Muscle of back (tissue), 11 donors: ENCODE results near the gene RBMS3. TPM values are rescaled to one million over a fixed set of nuclear protein-coding genes. Genes with fewer than 3 reads are reported as not detected.

Experiments
- DNase-seq, 3 donors: peaks; one replicate each; pipeline versions ENCODE4 v3.0.0 to v3.0.0-alpha.2; 2013
- polyA plus RNA-seq, 10 donors: library from polyadenylated mRNA; unstranded; fragments of 120-200 nt; gene quantifications; one replicate each; pipeline ENCODE4 v1.2.1, GENCODE V29; 2013; ENCODE audit not compliant: insufficient read length in 10 of 10

Gene RBMS3
- polyA plus RNA-seq, 10 donors = 22.4 to 37.1 (median 28.1) TPM

DNA sequence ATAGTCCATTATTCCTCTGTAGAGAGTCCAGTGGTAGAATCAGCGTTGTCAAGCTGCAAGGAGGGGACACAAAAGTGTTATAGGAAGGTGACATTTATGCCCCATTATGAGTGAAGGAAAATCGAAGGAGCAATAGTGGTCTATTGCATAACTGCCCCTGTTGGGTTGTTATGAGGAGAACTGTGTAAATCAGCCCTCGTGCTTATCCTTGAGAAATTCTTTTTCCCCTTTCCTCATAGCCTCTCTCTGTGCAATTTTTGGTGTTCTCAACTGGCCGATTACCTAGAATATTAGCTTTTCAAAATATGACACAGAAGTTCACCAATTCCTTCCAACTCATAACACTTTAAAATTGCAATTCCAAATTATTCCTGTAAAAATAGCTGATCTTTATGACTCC, 286.6 kb downstream of the RBMS3 start:
- DNase-seq = no peak

DNA sequence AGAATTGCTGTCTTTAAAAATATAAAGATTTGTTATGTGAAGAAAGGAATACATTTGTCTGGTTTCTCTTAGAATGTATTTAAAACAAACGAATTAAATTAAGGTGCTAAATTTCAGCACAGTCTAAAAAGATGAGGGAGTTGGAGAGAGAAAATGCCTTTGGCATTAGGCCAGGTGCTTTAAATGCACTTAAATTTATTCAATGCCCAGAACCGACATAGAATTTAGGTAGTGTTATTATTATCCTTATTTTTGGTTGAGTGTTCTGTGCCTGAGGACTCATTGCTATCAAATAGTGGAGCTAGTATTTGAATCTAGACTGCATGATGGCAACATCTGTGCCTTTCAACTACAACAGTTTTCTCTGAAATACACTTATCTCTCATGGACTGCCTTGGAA, 287.5 kb downstream of the RBMS3 start:
- DNase-seq = peak in 1 of 3 donors; percentile 47

DNA sequence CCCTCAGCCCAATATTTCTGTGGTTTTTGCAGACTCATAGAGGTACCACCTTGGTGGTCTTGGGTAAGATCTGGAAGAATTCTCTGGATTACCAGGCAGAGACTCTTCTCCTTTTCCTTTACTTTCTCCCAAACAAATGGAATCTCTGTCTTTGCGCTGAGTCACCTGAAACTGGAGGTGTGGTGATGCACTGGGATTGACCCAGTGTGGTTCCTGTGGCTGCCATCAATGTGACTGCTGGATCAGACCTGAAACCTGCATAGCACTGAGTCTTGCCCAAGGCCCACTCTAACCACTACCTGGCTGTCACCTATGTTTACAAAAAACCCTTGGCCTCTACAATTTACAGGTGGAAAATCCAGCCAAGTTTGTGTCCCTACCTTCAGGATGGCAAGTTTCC, 295.3 kb downstream of the RBMS3 start:
- DNase-seq = no peak

DNA sequence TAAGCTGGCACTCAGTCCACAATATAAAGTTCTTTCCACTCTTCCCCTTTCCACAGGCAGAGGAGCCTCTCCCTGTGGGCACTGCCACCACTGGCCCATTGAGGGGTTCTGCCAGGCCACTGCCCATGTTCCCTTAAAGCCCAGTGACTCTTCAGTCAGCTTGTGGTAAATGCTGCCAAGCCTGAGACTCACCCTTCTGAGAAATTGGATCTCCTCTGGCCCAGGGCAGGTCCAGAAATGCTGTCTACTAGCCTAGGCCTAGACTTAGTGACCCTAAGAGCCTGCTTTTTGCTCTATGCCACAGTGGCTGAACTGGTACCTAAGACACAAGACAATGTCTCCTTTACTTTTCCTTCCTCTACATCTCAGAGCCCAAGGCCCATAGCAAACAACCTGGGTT, 295.8 kb downstream of the RBMS3 start:
- DNase-seq = no peak

DNA sequence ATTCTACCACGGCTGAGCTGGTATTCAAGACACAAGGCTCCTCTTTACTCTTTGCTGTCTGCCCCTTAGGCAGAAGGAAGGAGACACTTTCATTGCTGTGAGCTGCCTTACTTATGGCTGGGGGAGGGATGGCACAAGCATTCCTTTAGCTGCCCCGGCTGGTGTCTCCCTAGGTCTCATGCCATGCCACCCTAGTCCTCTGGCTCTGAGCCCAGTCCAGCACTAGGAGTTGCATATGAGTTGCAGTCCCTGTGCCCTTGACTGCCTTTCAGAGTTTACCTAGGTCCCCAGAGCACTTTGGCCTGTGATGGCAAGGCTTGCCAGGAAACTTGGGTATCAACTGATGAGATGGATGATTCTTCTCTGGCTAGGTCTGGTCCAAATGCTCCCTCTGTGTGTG, 296.4 kb downstream of the RBMS3 start:
- DNase-seq = no peak

DNA sequence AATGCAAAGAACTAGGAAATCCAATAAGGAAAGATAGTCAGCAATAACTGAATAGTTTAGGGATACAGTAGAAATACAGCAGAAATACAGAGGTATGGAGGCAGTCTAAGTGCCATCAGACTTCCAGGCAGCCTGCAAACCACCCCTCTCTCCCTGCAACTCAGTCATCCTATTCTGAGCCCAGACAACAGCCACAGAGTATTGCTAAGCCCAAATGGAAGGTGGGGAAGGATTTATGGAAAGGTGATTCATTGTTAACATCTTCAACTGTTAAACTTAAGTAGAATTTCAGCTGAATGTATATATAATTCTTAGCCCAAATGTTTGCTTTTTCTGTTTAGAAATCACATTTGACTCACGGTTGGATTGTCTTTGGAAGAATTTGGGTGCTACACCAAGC, 300.4 kb downstream of the RBMS3 start:
- no peak for DNase-seq

DNA sequence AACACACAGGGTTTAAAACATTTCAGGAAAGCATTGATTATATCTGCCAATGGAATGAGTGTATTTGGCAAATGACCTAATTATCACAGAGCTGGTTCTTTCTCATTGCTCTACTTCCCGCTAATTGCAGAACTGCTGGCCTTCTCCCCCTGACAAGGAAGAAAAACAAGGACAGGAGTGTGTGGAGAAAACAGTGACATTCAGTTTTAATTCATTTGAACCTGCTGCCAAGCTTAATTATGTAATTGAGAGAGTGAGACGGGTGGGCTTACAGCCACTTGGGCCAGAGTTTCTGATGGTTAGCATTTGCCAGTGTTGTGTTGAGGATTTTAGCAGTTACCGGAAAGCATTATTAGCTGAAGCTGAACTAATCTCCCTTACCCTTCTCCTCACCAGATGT, 301.4 kb downstream of the RBMS3 start:
- DNase-seq = no peak

DNA sequence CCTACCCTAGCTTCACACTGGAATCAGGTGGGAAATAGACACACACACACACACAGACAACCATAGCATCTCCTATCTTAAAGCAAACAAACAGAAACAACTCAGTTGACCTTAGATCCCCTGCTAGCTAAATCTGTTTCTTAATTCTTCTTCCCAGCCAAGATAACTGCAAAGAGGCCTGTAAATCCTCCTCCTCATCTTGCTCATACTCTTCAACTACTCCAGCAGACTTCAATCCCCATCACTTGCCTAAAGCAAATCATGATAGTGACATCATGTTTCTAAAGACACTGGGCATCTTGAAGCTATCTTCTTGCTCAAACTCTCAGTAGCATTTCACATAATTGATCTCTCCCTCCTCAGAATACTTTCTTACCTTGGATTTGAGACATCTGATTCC, 303.0 kb downstream of the RBMS3 start:
- DNase-seq = no peak

DNA sequence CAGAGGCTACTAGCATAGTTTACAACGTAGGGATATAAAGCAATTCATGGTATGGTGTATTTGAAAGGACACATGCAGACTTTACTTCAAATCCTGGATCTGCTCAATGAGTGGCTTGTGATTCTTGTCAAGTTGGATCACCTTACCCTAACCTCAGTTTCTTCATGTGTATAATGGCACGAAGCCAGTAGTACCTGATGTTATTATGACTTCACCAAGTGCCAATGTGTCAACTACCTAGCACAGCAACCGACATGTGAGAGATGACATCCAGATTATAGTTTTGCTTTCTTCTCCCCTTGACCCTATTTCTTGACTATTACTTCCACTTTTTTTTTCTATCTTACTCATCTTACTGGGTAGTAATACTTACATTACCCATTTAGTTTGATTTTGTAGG, 304.5 kb downstream of the RBMS3 start:
- no peak for DNase-seq

DNA sequence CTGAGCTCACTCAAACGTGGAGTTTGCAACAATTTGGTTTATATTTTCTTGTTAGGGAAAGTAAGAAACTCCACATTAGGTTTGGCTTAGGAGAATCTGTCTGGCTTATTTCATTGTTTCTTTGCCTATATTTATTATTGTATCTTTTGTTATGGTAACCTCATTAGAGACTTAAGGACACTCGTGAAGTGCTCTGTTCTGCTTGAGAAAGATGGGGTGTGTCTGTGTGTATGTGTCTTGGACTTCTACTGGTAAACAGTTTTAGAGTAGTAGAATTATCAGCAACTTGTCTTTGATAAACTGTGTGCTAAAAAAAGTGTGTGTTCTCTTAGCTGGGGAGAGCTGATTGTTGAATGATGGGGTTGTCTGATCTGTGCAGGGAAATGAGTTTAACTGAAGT, 306.5 kb downstream of the RBMS3 start:
- DNase-seq = no peak

DNA sequence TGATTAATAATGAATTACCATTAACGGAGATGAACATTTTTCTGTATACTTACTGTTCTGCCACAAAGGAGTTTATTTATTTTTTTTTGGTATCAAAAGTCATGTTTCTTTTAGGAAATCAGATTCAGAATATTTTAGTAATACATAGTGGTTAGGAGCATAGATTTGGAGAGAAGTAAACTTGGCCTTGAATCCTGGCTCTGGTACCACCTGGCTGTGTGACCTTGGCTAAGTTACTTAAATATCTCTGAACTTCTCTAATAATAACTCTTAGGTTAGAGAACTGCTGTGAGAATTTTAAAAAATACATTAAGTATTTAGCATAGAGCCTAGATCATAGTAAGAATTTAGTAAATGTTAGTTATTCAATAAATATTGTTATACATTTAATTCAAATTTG, 309.1 kb downstream of the RBMS3 start:
- DNase-seq = peak in 1 of 3 donors; percentile 56

DNA sequence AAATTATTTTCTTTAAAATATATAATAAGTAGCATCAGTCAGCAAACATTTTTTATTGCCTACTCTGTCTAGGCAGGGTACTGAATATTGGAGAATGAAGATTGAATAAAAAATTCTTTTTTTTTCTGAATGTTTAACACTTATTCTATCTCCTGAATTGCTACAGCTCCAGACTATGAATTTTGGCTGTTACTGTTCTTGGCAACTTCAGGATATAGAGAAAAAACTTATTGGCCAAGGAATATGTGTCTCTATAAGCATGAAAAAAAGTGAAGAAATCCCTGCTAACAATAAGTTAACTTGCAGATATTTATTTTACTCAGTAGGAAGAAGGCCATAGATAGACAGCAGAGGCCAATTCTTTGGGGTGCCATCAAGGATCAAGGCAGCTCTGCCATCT, 309.6 kb downstream of the RBMS3 start:
- DNase-seq = peak in 2 of 3 donors; percentile 38 to 54

DNA sequence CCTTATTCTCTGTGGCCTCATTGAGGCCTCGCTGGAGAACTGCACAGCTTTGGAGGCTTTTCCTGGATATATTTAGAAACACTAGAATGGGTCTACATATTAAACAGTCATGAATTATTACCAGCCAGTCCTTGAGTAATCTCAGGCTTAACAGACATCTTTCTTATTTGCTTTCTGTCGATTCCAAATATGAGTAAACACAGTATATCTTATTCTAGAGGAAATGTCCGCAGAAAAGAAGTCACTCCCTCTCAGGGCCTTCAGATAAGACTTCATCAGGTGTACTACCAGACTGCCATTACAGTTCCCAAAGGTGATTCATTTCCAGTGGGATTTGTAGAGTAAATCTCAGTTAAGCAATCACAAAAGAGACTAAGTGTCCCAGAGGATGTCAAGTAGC, 310.7 kb downstream of the RBMS3 start:
- DNase-seq = no peak

DNA sequence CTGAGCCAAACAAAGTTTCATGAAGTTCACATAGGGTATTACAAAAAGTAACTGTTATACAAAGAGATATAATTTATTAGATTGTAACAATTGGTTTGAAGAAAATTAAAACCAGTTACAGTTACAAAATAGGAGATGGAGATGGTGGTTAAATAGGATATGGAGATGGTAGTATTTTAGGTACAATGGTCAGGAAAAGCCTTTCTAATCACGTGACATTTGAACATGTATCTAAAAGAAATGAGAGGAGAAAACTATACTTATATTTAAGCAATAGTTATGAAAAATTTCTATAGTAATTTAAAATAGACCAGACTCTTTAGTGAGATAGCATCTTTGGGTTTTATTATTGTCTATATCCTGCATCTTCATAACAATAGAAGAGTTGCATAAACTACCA, 312.9 kb downstream of the RBMS3 start:
- DNase-seq = no peak

DNA sequence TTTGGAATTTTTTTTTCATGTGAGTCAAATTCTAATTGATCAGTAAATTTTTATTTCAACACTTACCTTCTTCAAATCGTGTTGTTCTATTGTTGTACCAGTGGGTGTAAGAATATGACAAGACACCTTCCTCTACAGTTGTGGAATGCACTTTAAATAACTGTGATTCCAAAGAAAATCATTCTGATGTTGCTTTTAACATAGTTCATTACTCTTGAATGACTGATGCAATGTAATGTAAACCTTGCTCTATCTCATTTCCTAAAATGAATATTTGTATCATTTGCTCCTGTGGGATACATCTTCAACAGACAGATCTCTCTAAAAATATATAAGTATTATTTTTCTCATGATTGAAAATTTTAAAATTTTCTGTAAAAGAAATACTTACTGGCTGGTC, 313.4 kb downstream of the RBMS3 start:
- DNase-seq = no peak

DNA sequence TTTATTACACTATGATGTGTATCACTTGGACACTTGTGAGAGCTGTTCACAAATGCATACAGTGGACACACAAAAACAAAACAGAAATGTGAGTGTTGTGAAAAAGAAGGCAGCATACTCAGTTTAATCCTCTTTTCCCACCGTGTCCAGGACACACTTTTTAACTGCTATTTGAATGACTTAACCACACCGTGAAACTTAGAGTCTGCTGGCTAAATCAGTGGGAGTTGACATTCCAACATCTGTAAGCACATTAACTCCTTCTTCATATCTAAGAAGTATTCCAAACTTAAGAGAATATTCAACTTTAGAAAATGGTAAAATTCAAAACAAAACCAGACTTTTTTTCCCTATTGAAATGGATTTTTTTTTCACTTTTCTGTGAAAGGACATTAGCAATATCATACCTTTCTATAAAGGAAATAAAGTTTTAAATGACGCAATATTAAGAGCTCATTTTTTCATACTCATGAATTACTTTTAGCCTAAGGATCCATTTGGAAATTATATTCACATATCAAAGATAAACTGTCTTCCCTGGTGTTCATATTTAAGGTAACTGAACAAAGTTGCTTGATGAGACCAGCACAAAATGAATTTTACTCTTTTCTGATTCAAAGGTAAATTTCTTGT, 316.6 kb downstream of the RBMS3 start:
- DNase-seq = no peak

DNA sequence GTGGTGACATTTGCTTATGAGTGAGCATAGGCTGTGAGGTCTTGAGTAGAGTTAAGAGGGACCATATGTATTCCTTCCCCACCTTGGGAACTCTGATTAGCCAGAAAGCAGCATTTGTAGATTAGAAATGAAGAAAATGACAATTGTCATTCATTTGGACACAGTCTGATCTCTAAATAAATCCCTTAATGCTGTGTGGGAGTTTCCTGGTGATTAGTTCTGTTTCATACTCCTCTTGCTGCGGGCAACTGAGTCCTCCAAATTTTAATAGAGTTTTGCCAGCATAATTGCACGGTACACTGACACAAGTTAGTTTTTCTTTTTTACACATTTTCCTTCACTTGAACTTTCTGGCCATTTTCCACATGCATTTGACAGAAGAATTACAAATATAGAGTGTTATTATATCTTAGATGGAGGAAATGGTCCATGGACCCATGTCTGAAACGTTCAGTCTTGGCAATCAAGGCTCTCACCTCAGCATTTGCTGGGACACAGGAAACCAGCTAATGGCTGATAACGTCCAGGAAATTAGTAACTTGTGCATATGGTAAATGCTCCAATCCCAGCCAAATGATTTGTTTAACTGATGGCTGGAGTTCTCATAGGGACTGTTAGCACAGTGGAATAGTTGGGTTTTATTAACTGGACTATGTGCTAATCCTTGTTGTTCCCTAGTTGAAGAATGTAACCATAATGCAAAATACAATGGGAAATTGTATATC, 321.2 kb downstream of the RBMS3 start:
- DNase-seq = no peak

DNA sequence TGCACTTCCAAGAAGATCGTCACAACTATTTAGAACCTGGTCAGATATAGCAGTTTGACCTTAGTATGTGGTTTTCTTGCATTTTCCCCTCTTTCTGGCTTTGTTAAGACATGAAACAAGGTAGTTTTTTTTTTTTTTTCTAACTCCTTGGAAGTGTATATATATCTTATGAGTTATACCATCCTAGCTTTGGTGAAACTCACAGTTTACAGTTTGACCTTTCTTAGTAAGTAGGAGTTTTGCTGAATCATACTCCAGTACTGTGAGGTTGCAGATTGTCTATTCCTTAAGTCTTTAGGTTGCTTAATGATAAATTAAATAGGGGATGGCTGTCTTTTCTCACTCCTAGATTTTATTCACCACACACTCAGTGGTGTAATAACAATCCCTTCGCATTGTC, 325.0 kb downstream of the RBMS3 start:
- DNase-seq = no peak

DNA sequence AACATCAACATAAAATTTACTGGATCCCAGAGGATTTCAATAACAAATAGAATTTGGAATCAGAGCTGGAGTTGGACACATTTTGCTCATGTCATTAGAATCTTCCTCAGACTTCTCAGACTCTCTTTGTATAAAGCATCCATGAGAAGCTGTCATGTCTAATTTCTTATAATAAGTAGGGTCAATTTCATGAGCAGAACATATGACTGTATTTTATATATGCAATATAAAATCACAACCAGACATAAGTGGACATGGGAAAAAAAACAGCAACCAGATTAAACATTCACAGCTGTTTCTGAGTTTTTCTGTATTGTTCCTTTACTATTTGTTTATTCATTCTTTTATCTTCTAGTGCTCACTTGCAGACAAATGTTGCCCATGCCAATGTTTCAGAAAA, 325.5 kb downstream of the RBMS3 start:
- no peak for DNase-seq

DNA sequence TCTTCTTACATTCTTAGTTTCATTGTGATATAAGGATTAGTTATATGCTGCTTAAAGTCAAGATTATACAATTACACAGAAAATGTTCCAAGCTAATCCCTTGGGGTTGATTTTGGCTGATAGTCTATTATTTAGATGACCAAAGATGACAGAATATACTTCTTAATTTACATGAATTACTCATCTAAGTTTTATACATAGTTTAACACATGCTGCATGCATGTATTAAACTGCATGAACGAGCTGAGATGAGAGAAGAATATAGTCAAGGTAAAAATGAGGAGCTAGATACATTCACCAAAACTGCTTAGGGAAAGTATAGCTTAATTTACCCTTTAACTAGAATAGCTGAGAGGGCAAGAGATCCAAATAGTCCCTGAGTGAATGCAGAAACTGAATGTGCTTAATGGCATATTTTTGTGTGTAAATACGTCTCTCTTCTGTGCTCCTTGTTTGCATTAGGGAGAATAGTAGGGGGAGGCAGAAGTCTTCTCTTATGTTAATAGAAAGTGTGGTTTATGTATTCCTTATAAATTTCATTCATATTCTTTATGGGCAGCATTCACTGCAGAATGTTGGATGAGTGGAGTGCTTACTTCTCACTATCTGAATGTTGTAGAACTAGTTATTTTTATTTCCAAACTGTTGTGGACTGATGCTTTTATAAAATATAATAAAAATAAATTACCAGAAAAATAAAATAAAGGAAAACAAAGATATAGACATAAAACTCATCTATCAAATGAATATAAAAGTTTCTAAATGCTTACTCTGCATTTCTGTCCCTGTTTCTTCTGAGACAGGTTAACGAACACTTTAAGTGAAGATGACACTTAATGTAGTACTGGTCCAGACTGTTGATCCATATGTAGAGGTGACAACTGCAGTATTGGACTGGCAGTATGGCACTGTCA, 327.8 kb downstream of the RBMS3 start:
- DNase-seq = no peak

DNA sequence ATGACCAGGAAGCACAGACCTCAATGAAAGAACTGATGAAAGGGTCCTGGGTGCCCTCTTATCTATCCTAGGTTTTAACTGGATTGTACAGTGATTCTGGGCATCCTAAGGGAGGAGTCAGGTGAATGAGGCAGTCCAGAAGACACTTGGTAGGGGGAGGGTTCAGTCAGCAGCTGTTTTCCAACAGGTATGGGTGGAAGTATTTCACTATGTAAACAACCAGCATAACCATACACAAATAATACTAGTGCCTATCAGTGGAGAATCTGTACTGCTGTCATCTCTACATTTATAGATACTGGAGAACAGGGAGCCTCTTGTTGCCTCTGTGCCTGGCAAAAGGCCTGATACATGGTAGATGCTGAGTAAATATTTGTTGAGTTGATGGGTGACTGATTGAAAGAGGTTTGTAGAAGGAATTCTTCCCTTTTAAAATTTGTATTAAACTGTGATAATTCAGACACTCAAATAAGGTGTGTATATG, 328.5 kb downstream of the RBMS3 start:
- no peak for DNase-seq

DNA sequence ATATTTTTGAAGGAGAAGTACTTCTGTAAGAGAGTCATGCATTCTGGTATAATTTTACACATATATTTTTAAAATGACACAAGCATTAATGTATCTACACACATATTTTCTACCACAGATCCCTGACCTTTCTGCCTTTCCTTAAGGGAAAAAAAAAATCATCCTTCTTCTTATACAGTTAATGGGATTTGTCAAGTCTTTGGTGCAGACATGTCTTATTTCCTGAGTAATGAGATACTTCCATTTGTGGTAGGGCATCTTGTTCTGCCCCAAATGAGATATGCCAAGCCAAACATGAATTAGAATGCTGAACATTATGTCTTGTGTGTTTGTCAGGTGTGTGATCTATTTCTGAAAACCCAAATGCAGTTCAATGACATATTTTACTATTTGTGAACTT, 329.9 kb downstream of the RBMS3 start:
- no peak for DNase-seq

DNA sequence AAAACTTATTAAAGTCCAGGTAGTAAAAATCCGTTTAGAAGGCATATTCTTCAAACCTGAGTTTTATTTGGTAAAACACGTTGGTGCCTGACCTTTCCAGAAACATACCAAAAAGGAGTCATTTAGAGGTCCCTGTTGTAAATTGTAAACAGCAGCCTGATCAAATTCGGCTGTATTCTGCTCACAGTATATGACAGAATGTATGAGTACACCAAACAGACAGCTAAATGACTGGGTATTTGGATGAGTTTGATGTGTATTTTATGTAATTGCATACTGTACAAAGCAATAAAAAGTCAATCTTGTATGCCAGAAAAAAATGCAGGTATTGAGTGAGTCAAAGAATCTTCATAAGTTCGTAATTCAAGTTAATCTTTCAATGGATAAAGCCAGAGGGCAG, 330.4 kb downstream of the RBMS3 start:
- no peak for DNase-seq
